ENCODE measurements around the gene NRXN3. TPM values are rescaled to one million over a fixed set of nuclear protein-coding genes. Genes with fewer than 3 reads are reported as not detected.

The NRXN3 gene
- total RNA-seq, 1 donor from 2014 or later: 20.3 TPM

- DNase-seq (ENCODE audit: low spot score): no peak
Measured at GRCh38 chr14:78173346-78174035, 3.3 kb downstream of the NRXN3 start.

GRCh38 chr14:78175412-78175811 is 5.2 kb downstream of the NRXN3 start:
- no peak for DNase-seq (ENCODE audit: low spot score)

DNA sequence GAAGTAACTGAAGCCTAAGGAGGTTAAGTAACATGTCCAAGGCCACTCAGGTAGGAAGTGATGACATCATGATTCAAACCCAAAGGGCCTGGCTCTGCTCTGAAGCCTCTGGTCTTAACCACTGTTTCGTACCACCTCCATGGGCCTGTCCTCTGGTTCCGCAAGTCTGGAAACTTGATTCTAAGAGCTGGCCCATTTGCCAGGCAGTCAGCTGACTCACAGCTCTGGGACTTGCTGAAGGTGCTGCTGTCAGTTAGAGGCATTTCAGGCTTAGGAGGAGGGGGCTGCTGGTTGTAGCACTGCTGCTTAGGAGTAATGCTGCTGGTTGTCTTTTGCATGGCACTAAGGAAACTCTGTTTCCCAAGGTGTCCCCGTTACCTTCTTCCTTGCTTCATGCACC is 7.9 kb downstream of the NRXN3 start:
- no peak for DNase-seq (ENCODE audit: low spot score)

GRCh38 chr14:78178971-78179370 is 8.8 kb downstream of the NRXN3 start:
- no peak for DNase-seq (ENCODE audit: low spot score)

- DNase-seq (ENCODE audit: low spot score): no peak
Measured at GRCh38 chr14:78181270-78181669, 11.1 kb downstream of the NRXN3 start.

GRCh38 chr14:78182722-78183121 is 12.5 kb downstream of the NRXN3 start:
- DNase-seq (ENCODE audit: low spot score): no peak

- DNase-seq (ENCODE audit: low spot score): no peak
Measured at GRCh38 chr14:78184157-78184556, 14.0 kb downstream of the NRXN3 start.

- no peak for DNase-seq (ENCODE audit: low spot score)
Measured at GRCh38 chr14:78186277-78186676, 16.1 kb downstream of the NRXN3 start.

GRCh38 chr14:78188882-78189281 is 18.7 kb downstream of the NRXN3 start:
- no peak for DNase-seq (ENCODE audit: low spot score)

DNA sequence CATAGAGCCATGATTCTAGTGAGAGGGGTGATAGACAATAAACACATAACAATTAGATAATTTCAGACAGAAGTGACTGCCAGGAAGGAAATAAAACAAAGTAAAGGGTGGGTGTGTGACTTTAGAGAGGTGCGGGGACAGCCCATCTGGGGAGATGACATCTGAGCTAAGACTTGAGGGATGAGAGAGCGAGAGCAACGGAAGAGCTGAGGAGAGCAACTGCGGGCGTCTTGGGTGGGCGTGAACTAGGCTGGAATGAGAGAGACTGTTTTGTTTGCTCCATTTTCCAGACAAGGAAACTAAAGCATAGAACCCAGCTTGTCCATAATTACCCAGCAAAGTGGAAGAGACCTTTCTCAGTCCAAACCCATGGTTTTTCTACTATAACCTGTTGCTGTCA is 25.3 kb downstream of the NRXN3 start:
- DNase-seq (ENCODE audit: low spot score): no peak

- DNase-seq (ENCODE audit: low spot score): no peak
Measured at GRCh38 chr14:78196323-78196722, 26.1 kb downstream of the NRXN3 start.

DNA sequence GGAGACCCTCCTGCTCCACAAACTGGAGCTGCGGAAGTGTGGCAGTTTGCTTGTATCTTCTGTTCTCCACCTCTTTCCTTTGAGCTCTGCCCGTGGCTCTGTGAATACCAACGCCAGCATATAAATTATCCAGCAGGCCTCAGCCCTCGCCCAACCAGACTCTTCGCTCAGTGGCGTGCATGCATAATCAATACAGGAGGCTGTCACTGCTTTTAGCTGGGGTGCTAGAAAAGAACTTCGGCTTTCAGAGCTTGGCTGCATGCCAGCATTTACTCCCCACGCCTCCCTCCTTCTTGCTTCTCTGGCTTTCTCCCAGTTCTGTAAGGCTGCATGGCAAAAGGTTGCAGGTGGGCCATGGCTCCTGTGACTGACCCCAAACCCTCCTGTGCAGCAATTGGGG is 26.9 kb downstream of the NRXN3 start:
- no peak for DNase-seq (ENCODE audit: low spot score)

GRCh38 chr14:78202163-78202562 is 32.0 kb downstream of the NRXN3 start:
- no peak for DNase-seq (ENCODE audit: low spot score)

- DNase-seq (ENCODE audit: low spot score): no peak
Measured at GRCh38 chr14:78202976-78203375, 32.8 kb downstream of the NRXN3 start.

DNA sequence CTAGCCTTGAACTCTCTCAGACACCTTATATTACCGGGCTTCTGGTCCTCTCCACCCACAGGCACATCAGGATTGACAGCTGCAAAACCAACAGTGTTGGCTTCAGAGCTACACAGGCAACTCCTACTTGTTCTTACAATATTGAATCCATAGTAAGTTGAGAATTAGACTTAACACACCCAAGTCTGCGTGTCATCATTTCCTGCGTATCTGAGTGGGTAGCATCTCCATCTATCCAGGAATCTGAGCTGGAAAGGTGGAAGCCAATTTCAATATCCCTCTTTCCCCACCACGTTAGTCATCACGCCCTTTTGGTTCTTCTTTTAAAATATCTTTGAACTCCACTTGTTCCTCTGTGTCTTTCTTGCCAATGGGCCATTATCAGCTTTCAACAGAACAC is 37.2 kb downstream of the NRXN3 start:
- DNase-seq (ENCODE audit: low spot score): no peak

- no peak for DNase-seq (ENCODE audit: low spot score)
Measured at GRCh38 chr14:78220273-78220672, 50.1 kb downstream of the NRXN3 start.

DNA sequence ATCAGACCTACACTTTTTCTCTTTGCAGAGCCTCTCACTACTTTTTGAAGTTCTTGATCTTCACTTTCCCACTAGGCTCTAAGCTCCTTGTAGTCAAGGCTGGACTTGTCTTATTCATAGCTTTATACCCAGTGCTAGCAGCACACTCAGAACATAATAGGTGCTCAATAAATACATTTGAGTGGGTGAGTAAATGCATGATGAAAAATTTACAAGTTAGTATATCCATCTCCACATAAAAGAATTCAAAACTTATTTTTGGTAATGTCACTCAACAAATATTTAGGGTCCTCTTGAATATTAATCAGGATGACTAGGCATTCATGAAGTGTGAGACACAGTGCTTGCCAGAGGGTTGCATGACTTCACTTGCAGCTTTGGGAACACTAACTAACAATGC is 52.6 kb downstream of the NRXN3 start:
- no peak for DNase-seq (ENCODE audit: low spot score)

DNA sequence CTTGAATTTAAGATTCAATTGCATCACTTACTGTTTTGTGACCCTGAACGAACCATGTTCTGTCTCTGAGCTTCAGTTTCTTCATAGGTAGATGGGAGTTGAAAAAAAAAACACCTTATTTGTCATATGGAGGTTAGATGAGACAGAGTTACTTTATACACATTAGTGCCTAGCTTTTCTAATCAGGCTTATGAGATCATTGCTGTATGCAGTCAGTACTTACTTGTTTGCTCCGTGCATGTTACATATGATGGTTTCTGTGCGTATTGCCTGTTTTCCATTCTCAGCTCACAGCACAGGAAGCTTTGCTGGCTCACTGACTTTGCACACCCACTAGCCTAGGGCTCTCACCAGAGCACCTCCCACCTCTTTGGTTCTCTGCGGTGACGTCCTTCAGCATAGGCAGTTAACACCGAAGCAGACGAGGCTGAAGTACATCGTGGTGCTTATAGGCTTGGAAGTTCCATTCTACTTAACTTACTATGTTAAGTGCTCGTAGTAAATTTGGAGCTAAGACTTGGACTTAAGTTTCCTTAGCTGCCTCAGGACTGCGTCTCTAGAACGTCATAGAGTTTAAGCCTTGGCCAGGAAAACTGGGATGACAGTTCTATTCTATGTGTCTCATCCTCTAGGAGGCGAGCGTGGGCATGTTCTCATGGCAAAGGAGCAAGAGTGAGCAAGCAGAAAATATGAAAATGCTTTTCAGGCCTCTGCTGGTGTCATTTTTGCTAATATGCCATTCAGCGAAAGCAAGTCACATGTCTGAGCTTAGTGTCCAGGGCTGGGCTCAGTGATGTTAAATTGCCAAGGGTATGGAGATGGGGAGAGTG is 57.3 kb downstream of the NRXN3 start:
- no peak for DNase-seq (ENCODE audit: low spot score)

GRCh38 chr14:78228702-78229327 is 58.6 kb downstream of the NRXN3 start:
- DNase-seq (ENCODE audit: low spot score): no peak

- no peak for DNase-seq (ENCODE audit: low spot score)
Measured at GRCh38 chr14:78232231-78233000, 62.2 kb downstream of the NRXN3 start.

GRCh38 chr14:78238141-78238540 is 68.0 kb downstream of the NRXN3 start:
- no peak for DNase-seq (ENCODE audit: low spot score)

DNA sequence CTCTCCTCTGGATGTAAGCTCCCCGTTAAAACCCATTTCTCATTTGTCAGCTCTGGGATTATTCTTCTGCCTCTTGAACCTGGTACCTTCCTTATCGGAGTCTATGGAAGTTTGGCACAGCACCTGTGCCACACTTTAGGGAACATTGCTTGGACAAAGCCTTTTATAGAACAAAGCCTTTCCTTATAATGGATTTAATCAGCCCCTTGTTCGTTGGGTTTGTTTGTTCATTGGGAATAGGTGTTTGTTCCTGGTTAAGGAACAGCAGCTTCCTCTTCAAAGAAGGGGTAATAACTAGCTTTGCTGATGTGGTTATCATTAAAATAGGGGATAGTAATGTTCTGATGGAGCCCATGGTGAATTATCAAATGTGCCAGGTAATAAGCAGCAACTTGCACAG is 70.4 kb downstream of the NRXN3 start:
- no peak for DNase-seq (ENCODE audit: low spot score)
